HL-60 (cell line): ENCODE measurements around the gene LTN1.
A peak's percentile ranks its signal among the peaks of the same experiment; 100 is the strongest.

Experiments
- DNase-seq, 2 experiments: peaks; one replicate each; pipeline ENCODE4 v3.0.0-alpha.2; 2010 to 2020; ENCODE audit warnings: low read depth in 1 of 2, low spot score in 1 of 2
- H3K27ac ChIP-seq: fragments of 250-450 bp; sonication (Bioruptor Pico); replicated peaks from 2 replicates; pipeline ENCODE4 v1.5.1; 2020; ENCODE audit warnings: mild to moderate bottlenecking, moderate library complexity
- H3K27me3 ChIP-seq: fragments of 250-450 bp; sonication (Bioruptor Pico); 2 replicates; pipeline ENCODE4 v1.5.1; 2021; ENCODE audit warnings: mild to moderate bottlenecking, moderate library complexity; ENCODE audit not compliant: insufficient read depth, poor library complexity, severe bottlenecking
- H3K4me3 ChIP-seq: replicated peaks from 2 replicates; pipeline ENCODE4 v1.5.1; 2011; ENCODE audit warnings: mild to moderate bottlenecking, control low read depth, low read length; ENCODE audit not compliant: insufficient read depth
- CTCF ChIP-seq: IDR thresholded peaks from one replicate; pipeline ENCODE4 v1.5.1; 2011; ENCODE audit warnings: low read length, control low read depth, inconsistent platforms; ENCODE audit not compliant: insufficient read depth
- GABPA ChIP-seq: IDR thresholded peaks from 2 replicates; pipeline ENCODE4 v1.6.1; 2012; ENCODE audit warnings: low read depth
- POLR2AphosphoS5 ChIP-seq: IDR thresholded peaks from 2 replicates; pipeline ENCODE4 v1.6.1; 2012; ENCODE audit warnings: low read depth
- REST ChIP-seq: IDR thresholded peaks from 2 replicates; pipeline ENCODE4 v1.6.1; 2012; ENCODE audit warnings: low read depth; ENCODE audit not compliant: insufficient replicate concordance
- SPI1 ChIP-seq: IDR thresholded peaks from 2 replicates; pipeline ENCODE4 v1.6.1; 2012; ENCODE audit warnings: low read depth, mild to moderate bottlenecking, borderline replicate concordance
- long read RNA-seq: library from polyadenylated mRNA; unstranded; transcript quantifications from one replicate; pipeline ENCODE4 v2.0.0, GENCODE V29; 2020

LTN1 gene
- long read RNA-seq, partial matches to known transcripts, result 79 of 96 reads
- long read RNA-seq, other reads (novel, unspliced or antisense), result 17 of 96 reads

GRCh38 chr21:28992526-28993292 lies at the start of gene LTN1:
Gene LTN1, minus strand, starts transcription at chr21:28992877. Its CDS starts 72 bp downstream, at chr21:28992805.
- H3K27ac ChIP-seq, result peak within 1 kb of the TSS; percentile 75
- peak; percentile 99 to 100 for DNase-seq
- H3K4me3 ChIP-seq, result peak within 1 kb of the TSS; percentile 96
- H3K27me3 ChIP-seq, result no peaks in the 10 kb centered on the region
- TF ChIP-seq POLR2AphosphoS5 (peak; percentile 85), REST (peak; percentile 32), SPI1 (peak; percentile 68; the same call in 1 of the 2 replicates), CTCF (no peak), GABPA (peak; percentile 100)

- no peak for TF ChIP-seq SPI1
- TF ChIP-seq CTCF, result no peak
- TF ChIP-seq POLR2AphosphoS5, result no peak
- no peak for TF ChIP-seq REST
- no peak for TF ChIP-seq GABPA
- H3K27ac ChIP-seq, result no peak overlapping the region
- H3K27me3 ChIP-seq, result no peaks in the 10 kb centered on the region
- no peak for DNase-seq
- H3K4me3 ChIP-seq, result no peak overlapping the region
Observed at GRCh38 chr21:29034678-29035077, 42.0 kb upstream of the LTN1 start.

GRCh38 chr21:29033871-29034270 lies 41.2 kb upstream of the LTN1 start:
- H3K27me3 ChIP-seq, result no peaks in the 10 kb centered on the region
- H3K4me3 ChIP-seq, result no peak overlapping the region
- TF ChIP-seq REST (no peak), CTCF (no peak), GABPA (no peak), POLR2AphosphoS5 (no peak), SPI1 (no peak)
- no peak for DNase-seq
- no peak overlapping the region for H3K27ac ChIP-seq
